Right lobe of liver (tissue), 4 donors: ENCODE data around the gene EXD2.

Experiments used
- POLR2A ChIP-seq: fragments of 450-650 bp; IDR thresholded peaks from one replicate; pipeline ENCODE4 v1.6.1; 2017; ENCODE audit warnings: antibody characterized with exemption, mild to moderate bottlenecking
- TF ChIP-seq, protein P1 (sequence below), 4 donors: fragments of 200-600 bp in 3 of 4; fragments of 450-650 bp in 1 of 4; IDR thresholded peaks; one replicate each; pipeline versions ENCODE4 v1.5.1 to v1.8.0; 2016 to 2022; ENCODE audit warnings: antibody characterized with exemption in 4 of 4, mild to moderate bottlenecking in 2 of 4
- donor health status: DM: no; HTN: no; CAD: no.
- donor health status: DM: no; HTN: no; CAD: no.
- donor health status: DM: no; HTN: yes; CAD: no.

DNA sequence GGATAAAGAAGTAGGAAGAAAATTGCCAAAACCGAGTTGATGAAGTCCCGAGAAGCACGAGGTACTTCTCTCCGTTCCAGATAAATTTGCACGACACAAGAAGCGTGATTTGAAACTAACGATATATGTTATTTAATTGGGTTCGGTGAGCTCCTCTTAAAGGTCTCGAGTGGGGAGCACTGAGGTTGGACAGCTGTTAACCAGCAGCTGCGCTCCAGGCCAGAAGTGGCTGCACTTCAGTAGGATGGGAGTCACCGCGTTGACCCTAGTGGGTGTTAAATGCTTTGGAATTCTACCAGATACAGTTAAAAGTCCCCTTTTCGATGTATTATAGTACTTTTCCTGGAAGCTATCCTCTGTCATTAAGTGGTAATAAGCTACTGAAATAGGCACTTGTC lies 37.4 kb upstream of the EXD2 start:
- TF ChIP-seq, protein P1, sequence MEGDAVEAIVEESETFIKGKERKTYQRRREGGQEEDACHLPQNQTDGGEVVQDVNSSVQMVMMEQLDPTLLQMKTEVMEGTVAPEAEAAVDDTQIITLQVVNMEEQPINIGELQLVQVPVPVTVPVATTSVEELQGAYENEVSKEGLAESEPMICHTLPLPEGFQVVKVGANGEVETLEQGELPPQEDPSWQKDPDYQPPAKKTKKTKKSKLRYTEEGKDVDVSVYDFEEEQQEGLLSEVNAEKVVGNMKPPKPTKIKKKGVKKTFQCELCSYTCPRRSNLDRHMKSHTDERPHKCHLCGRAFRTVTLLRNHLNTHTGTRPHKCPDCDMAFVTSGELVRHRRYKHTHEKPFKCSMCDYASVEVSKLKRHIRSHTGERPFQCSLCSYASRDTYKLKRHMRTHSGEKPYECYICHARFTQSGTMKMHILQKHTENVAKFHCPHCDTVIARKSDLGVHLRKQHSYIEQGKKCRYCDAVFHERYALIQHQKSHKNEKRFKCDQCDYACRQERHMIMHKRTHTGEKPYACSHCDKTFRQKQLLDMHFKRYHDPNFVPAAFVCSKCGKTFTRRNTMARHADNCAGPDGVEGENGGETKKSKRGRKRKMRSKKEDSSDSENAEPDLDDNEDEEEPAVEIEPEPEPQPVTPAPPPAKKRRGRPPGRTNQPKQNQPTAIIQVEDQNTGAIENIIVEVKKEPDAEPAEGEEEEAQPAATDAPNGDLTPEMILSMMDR (IDR thresholded peaks at IDR 0.05) = no peak
- TF ChIP-seq POLR2A = no peak
